ENCODE results near the gene MRPL20. TPM values are rescaled to one million over a fixed set of nuclear protein-coding genes. Genes with fewer than 3 reads are reported as not detected.

MRPL20 gene
- polyA plus RNA-seq, 3 donors, result 84.3 to 186 (median 156) TPM

GRCh38 chr1:1357871-1358432 lies 49.1 kb downstream of the MRPL20 start:
- no peaks in the 10 kb centered on the region for H3K4me1 ChIP-seq (ENCODE audit: control insufficient read depth in 1 of 2, insufficient read depth in 2 of 2, low read length in 2 of 2)

GRCh38 chr1:1356796-1357401 lies 50.2 kb downstream of the MRPL20 start:
- peaks cover 11 to 82% of the 10 kb centered on the region in 2 donors for H3K27me3 ChIP-seq (ENCODE audit: control insufficient read depth in 2 of 2, insufficient read depth in 2 of 2, low read length in 2 of 2)
- H3K4me1 ChIP-seq (ENCODE audit: control insufficient read depth in 1 of 2, insufficient read depth in 2 of 2, low read length in 2 of 2), result no peaks in the 10 kb centered on the region
- H3K36me3 ChIP-seq (replicated peaks in 1 of 2; ENCODE audit: control insufficient read depth in 1 of 2, insufficient read depth in 2 of 2, low read length in 2 of 2), result no peaks in the 10 kb centered on the region
- H3K36me3 Mint-ChIP-seq, result peaks cover 0 to 6% of the 10 kb centered on the region in 2 donors
- no peak overlapping the region for H3K27ac Mint-ChIP-seq
- H2AFZ ChIP-seq (ENCODE audit: insufficient read depth, low read depth, low read length, poor library complexity, severe bottlenecking), result no peak overlapping the region
- no peaks in the 10 kb centered on the region for H3K9me3 ChIP-seq (replicated peaks in 1 of 2; ENCODE audit: control insufficient read depth in 1 of 2, insufficient read depth in 1 of 2, low read length in 2 of 2)
- peaks cover 69 to 99% (median 75%) of the 10 kb centered on the region in 3 donors for H3K27me3 Mint-ChIP-seq (ENCODE audit: low read depth in 3 of 3)
- intact Hi-C loops (cut with micrococcal nuclease), result no loop called here
- H4K20me1 ChIP-seq (ENCODE audit: insufficient read depth, low read length), result peaks cover under 1% of the 10 kb centered on the region
- 77% methylated on average over 22 of the region's 26 CpGs for WGBS (ENCODE audit: insufficient coverage)
- no peak overlapping the region for H3K27ac ChIP-seq (ENCODE audit: low read depth in 1 of 2, low read length in 2 of 2)
- peaks cover 5% of the 10 kb centered on the region for H3K4me1 Mint-ChIP-seq
- no peak overlapping the region for H3K4me2 ChIP-seq (replicated peaks; ENCODE audit: extremely low read depth, low read length, poor library complexity, severe bottlenecking)
- H3K9me3 Mint-ChIP-seq, result peaks cover 0 to 10% (median 7%) of the 10 kb centered on the region in 7 donors
- no peak overlapping the region for H3K9ac ChIP-seq (ENCODE audit: insufficient read depth, low read length, poor library complexity, severe bottlenecking)
- DNase-seq, result no peak
- no peak overlapping the region for H3K4me3 ChIP-seq (replicated peaks in 1 of 3; ENCODE audit: low read depth in 2 of 3, low read length in 3 of 3)
- no peaks in the 10 kb centered on the region for H3K79me2 ChIP-seq (ENCODE audit: insufficient read depth, low read length)
- TF ChIP-seq CTCF (IDR thresholded peaks at IDR 0.05), result no peak
- peak overlapping the region in 1 of 2 donors; percentile 37 for H3K4me3 Mint-ChIP-seq

More at GRCh38 chr1:1357871-1358432, 49.1 kb downstream of the MRPL20 start:
- intact Hi-C loops (cut with micrococcal nuclease), result no loop called here
- Mint-ChIP-seq H3K27ac (no peak overlapping the region), H3K4me3 (peak overlapping the region in 1 of 2 donors; percentile 48), H3K4me1 (peaks cover 6% of the 10 kb centered on the region), H3K27me3 (ENCODE audit: low read depth in 3 of 3) (peaks cover 69 to 99% (median 71%) of the 10 kb centered on the region in 3 donors), H3K9me3 (peaks cover 0 to 10% (median 3%) of the 10 kb centered on the region in 7 donors), H3K36me3 (peaks cover 0 to 2% of the 10 kb centered on the region in 2 donors)
- Histone ChIP-seq H3K9ac (ENCODE audit: insufficient read depth, low read length, poor library complexity, severe bottlenecking) (no peak overlapping the region), H3K79me2 (ENCODE audit: insufficient read depth, low read length) (no peaks in the 10 kb centered on the region), H4K20me1 (ENCODE audit: insufficient read depth, low read length) (no peaks in the 10 kb centered on the region), H2AFZ (ENCODE audit: insufficient read depth, low read depth, low read length, poor library complexity, severe bottlenecking) (peak overlapping the region; percentile 21), H3K4me2 (replicated peaks; ENCODE audit: extremely low read depth, low read length, poor library complexity, severe bottlenecking) (no peak overlapping the region), H3K4me3 (replicated peaks in 1 of 3; ENCODE audit: low read depth in 2 of 3, low read length in 3 of 3) (no peak overlapping the region), H3K27ac (ENCODE audit: low read depth in 1 of 2, low read length in 2 of 2) (no peak overlapping the region), H3K9me3 (replicated peaks in 1 of 2; ENCODE audit: control insufficient read depth in 1 of 2, insufficient read depth in 1 of 2, low read length in 2 of 2) (no peaks in the 10 kb centered on the region), H3K36me3 (replicated peaks in 1 of 2; ENCODE audit: control insufficient read depth in 1 of 2, insufficient read depth in 2 of 2, low read length in 2 of 2) (no peaks in the 10 kb centered on the region), H3K27me3 (ENCODE audit: control insufficient read depth in 2 of 2, insufficient read depth in 2 of 2, low read length in 2 of 2) (peaks cover 11 to 75% of the 10 kb centered on the region in 2 donors)
- DNase-seq, result no peak
- no peak for TF ChIP-seq CTCF (IDR thresholded peaks at IDR 0.05)
- 26% methylated on average over 15 of the region's 18 CpGs for WGBS (ENCODE audit: insufficient coverage)

Measured in CD14-positive monocyte (primary cell).